ENCODE measurements around the gene LRFN2. TPM values are rescaled to one million over a fixed set of nuclear protein-coding genes. Genes with fewer than 3 reads are reported as not detected.
A peak's percentile ranks its signal among the peaks of the same experiment; 100 is the strongest.

The LRFN2 gene
- total and polyA plus RNA-seq, 2 of the 8 experiments (the other 6 are each of a cell fraction or from before 2014, with no cell fraction given), result 2.3 TPM

DNA sequence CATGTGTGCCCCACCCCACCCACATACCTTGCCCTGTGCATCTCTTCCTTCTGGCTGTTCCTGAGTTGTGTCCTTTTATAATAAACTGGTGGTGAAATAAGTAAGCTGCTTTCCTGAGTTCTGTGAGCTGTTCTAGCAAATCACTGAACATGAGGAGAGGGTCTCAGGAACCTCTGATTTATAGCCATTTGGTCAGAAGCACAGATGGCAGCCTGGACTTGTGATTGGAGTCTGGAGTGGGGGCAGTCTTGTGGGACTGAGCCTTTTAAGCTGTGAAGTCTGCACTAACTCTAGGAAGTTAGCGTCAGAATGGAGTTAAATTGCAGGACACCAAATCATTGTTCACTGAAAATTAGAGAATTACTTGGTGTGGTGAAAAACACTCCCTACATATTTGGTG is 245.4 kb downstream of the LRFN2 start:
- peak overlapping the region; percentile 44 for H2BK120ac ChIP-seq (replicated peaks; ENCODE audit: low read depth, low read length)
- no peak for DNase-seq (ENCODE audit: low read depth in 1 of 2, low spot score in 2 of 2)
- peak overlapping the region; percentile 43; the same call in 1 of the 2 replicates for H2BK20ac ChIP-seq (ENCODE audit: low read length)
- H3K4ac ChIP-seq (replicated peaks; ENCODE audit: insufficient read length, low read depth, low read length), result no peak overlapping the region
- no peak overlapping the region for H3K9ac ChIP-seq (replicated peaks in 1 of 4; ENCODE audit: extremely low read depth in 1 of 4, low read depth in 3 of 4, low read length in 3 of 4)
- H3K23me2 ChIP-seq (ENCODE audit: low read depth, low read length), result no peaks in the 10 kb centered on the region
- no peak for FAIRE-seq
- no peak overlapping the region for H3K14ac ChIP-seq (ENCODE audit: insufficient read length)
- H3K18ac ChIP-seq (ENCODE audit: extremely low read depth, low read length), result no peak overlapping the region; the same call in none of the 2 replicates
- H2AK5ac ChIP-seq (ENCODE audit: low read depth, low read length), result no peak overlapping the region
- H3K56ac ChIP-seq (replicated peaks; ENCODE audit: insufficient read length, low read depth, low read length), result no peak overlapping the region
- H3K4me1 ChIP-seq (replicated peaks in 1 of 4; ENCODE audit: control insufficient read depth in 3 of 4, insufficient read depth in 4 of 4, low read length in 3 of 4), result peaks cover 9 to 27% (median 15%) of the 10 kb centered on the region in 4 experiments
- H3K27me3 ChIP-seq (replicated peaks in 1 of 4; ENCODE audit: control insufficient read depth in 3 of 4, extremely low read depth in 1 of 4, insufficient read depth in 3 of 4, low read length in 3 of 4), result no peaks in the 10 kb centered on the region; a peak in 1 of 7 replicates
- H4K20me1 ChIP-seq (replicated peaks in 1 of 2; ENCODE audit: control insufficient read depth in 1 of 2, insufficient read depth in 2 of 2, low read length in 2 of 2), result no peaks in the 10 kb centered on the region
- CTCF ChIA-PET (ENCODE audit: partially characterized antibody), result interaction anchor here (1.3 to 8.5 kb wide), 3 partner anchors 12 to 78 kb away, joined by 3 to 88 read pairs (median 3); no protein-coding TSS in a partner anchor
- no peak overlapping the region for H3K23ac ChIP-seq (ENCODE audit: insufficient read length)
- no peak overlapping the region for H2BK5ac ChIP-seq (ENCODE audit: low read depth, low read length)
- H3K79me2 ChIP-seq (ENCODE audit: control insufficient read depth in 1 of 2, insufficient read depth in 2 of 2, low read length in 2 of 2), result no peaks in the 10 kb centered on the region
- H4K5ac ChIP-seq (ENCODE audit: insufficient read length, low read depth, low read length), result no peak overlapping the region
- H2BK12ac ChIP-seq (ENCODE audit: low read depth, low read length), result no peak overlapping the region
- no peak overlapping the region for H3K27ac ChIP-seq (ENCODE audit: low read depth, low read length)
- H2AFZ ChIP-seq (ENCODE audit: low read length), result no peak overlapping the region
- 95% methylated on average over 1 of the region's 1 CpG; no CpG with 5 or more reads in 1 of the 2 experiments for WGBS, 2 experiments (ENCODE audit: extremely low coverage in 1 of 2, insufficient coverage in 1 of 2, insufficient read length in 1 of 2, insufficient replicate concordance in 2 of 2, low coverage in 1 of 2, low lambda C conversion rate in 2 of 2, missing lambda C conversion rate in 1 of 2)
- H3K4me2 ChIP-seq (ENCODE audit: insufficient read depth in 1 of 2, low read depth in 2 of 2, low read length in 2 of 2), result no peak overlapping the region
- POLR2A ChIA-PET (ENCODE audit: partially characterized antibody), result interaction anchor here (1.0 kb wide), 1 partner anchor 10 kb away, joined by 3 read pairs; no protein-coding TSS in a partner anchor
- H4K8ac ChIP-seq (ENCODE audit: extremely low read depth, insufficient read depth, low read length), result no peak overlapping the region
- H4K91ac ChIP-seq (replicated peaks; ENCODE audit: insufficient read length, low read length), result no peak overlapping the region
- H3K79me1 ChIP-seq (ENCODE audit: low read depth, low read length), result no peaks in the 10 kb centered on the region
- no peak overlapping the region for H2BK15ac ChIP-seq (ENCODE audit: low read length)
- no peak overlapping the region for H3K4me3 ChIP-seq (ENCODE audit: extremely low read depth in 1 of 4, insufficient read depth in 2 of 4, low read depth in 3 of 4, low read length in 4 of 4)
- no peaks in the 10 kb centered on the region for H3K36me3 ChIP-seq (ENCODE audit: control insufficient read depth in 2 of 4, insufficient read depth in 4 of 4, low read length in 3 of 4)
- no peaks in the 10 kb centered on the region for H3K9me3 ChIP-seq (ENCODE audit: insufficient read depth in 2 of 2, low read depth in 1 of 2, low read length in 1 of 2)
- TF ChIP-seq SP1 (IDR thresholded peaks at IDR 0.05; ENCODE audit: low read depth, low read length) (no peak), POLR2A (IDR thresholded peaks at IDR 0.05; ENCODE audit: control extremely low read depth in 1 of 2, low read depth in 2 of 2, low read length in 2 of 2) (no peak), SIX5 (IDR thresholded peaks at IDR 0.05; ENCODE audit: low read depth, low read length) (no peak), ASH2L (IDR thresholded peaks at IDR 0.05; ENCODE audit: low read length) (no peak), TCF12 (IDR thresholded peaks at IDR 0.05; ENCODE audit: low read depth, low read length) (no peak), TAF1 (IDR thresholded peaks at IDR 0.05; ENCODE audit: low read depth, low read length) (no peak), ZNF274 (IDR thresholded peaks at IDR 0.05; ENCODE audit: borderline replicate concordance, extremely low read depth, low read length) (no peak), KDM4A (IDR thresholded peaks at IDR 0.05; ENCODE audit: low read depth, low read length, severe bottlenecking) (no peak), GTF2F1 (IDR thresholded peaks at IDR 0.05; ENCODE audit: borderline replicate concordance, low read depth, low read length) (no peak), EP300 (IDR thresholded peaks at IDR 0.05; ENCODE audit: borderline replicate concordance in 1 of 2, low read depth in 2 of 2, low read length in 2 of 2) (no peak), EZH2 (IDR thresholded peaks at IDR 0.05; ENCODE audit: low read depth, low read length, severe bottlenecking) (no peak)
- TF ChIP-seq, protein P1, sequence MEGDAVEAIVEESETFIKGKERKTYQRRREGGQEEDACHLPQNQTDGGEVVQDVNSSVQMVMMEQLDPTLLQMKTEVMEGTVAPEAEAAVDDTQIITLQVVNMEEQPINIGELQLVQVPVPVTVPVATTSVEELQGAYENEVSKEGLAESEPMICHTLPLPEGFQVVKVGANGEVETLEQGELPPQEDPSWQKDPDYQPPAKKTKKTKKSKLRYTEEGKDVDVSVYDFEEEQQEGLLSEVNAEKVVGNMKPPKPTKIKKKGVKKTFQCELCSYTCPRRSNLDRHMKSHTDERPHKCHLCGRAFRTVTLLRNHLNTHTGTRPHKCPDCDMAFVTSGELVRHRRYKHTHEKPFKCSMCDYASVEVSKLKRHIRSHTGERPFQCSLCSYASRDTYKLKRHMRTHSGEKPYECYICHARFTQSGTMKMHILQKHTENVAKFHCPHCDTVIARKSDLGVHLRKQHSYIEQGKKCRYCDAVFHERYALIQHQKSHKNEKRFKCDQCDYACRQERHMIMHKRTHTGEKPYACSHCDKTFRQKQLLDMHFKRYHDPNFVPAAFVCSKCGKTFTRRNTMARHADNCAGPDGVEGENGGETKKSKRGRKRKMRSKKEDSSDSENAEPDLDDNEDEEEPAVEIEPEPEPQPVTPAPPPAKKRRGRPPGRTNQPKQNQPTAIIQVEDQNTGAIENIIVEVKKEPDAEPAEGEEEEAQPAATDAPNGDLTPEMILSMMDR (IDR thresholded peaks at IDR 0.05; ENCODE audit: control extremely low read depth in 1 of 3, insufficient read depth in 1 of 3, low read depth in 1 of 3, low read length in 3 of 3), result no peak

Measured in H1 (cell line).